Measurements from ENCODE around the gene TRAPPC2.
"Not testable (repeated sequence)": the region's sequence is repeated elsewhere in the genome, so short reads cannot be mapped to it uniquely, and the experiment has no call there.

TRAPPC2 gene

DNA sequence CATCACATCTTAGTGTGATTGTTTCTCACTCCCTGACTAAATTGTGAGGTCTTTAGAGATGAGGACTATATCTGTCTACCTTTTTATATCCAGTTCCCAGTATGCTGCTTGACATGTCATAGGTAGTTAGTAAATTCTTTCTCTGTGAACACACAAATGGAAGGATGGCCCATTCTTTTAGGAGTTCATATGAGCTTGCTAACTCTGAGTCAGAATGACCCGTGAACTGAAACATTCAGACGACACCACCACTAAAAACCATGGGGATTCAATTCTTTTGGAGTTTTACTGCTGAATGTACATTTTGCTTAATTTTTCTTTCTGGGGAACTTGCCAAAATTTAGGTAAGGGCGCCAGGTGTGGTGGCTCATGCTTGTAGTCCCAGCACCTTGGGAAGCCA is 14.1 kb upstream of the TRAPPC2 start:
- in situ Hi-C loops (cut with HindIII; ENCODE audit: low sequenced_read_pairs), result no loop called here

DNA sequence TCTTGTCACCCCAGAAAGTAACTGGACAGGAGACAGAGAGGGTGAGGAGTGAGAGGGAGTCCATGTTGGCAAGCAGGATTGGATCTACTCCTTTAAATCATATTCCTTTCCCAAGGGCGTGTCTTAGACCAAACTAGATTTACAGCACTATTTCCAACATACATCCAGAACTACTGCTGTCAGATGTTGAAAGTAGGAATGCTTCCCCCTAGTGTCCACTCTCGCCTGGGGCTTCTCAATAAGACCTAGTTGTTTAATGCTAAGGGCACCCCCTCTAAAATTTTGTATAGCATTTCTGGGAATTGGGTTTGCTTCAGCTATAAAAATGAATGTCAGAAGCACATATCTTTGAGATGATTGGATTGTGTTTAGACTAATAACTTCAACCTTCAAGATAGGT is 13.4 kb upstream of the TRAPPC2 start:
- in situ Hi-C loops (cut with HindIII; ENCODE audit: low sequenced_read_pairs), result no loop called here

DNA sequence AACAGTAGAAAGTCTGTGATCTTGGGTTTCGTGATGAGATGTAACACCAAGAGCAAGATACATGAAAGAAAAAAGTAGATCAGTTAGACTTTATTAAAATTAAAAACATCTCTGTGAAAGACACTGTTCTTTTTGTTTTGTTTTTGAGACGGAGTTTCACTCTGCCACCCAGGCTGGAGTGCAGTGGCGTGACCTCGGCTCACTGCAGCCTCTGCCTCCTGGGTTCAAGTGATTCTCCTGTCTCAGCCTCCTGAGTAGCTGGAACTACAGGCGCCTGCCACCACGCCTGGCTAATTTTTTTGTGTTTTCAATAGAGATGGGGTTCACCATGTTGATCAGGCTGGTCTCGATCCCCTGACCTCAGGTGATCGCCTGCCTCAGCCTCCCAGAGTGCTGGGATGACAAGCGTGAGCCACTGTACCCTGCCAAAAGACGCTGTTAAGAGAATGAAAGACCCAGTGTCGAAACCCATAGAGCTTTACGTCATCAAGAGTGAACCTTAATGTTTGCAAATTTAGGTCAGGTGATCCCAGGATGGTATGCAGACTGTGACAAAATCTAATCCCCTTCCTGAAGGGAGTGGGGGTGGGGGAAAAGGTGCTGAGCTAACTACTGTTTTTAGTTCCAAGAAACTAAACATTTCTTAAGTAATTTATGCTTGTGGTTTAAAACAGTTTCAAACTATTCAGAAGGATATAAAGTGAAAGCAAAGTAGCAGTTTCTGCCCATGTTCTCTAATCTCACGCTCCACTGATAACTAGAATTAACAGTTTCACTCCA is 8.2 kb upstream of the TRAPPC2 start:
- in situ Hi-C loops (cut with HindIII; ENCODE audit: low sequenced_read_pairs), result no loop called here

DNA sequence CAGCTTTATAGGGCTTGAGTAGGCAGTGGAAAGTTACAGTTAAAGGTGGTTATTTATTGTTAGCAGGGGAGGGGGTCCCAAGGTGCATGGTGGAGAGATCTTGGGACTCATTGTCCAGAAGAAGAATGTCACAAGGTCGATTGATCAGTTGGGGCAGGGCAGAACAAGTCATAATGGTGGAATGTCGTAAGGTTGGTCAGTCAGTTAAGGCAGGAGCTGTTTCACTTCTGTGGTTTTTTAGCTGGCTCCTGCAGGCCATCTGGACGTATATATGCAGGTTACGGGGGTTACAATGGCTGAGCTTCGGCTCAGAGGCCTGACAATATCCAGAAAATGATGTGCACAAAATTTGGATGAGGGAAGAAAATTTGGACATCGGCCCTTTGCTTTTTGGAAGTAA is 7.3 kb upstream of the TRAPPC2 start:
- in situ Hi-C loops (cut with HindIII; ENCODE audit: low sequenced_read_pairs), result no loop called here

DNA sequence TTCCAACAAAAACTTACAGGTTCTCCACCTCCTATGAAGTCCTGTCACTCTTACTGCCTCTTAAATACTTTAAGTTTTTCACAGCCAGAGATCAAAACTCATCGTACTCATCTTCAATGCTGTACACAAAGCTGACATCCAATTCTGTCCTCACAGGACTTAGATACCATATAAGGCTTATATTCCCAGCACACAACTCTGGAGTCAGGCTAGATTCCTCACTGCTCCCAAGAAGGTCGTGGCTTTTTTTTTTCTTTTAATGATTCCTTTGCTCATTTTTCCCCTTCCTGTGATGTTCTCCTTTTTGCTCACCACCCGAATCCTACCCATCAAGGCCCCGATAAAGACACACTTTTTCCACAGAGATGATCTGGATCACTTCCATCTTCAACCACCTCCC is 914 bp downstream of the TRAPPC2 start:
- in situ Hi-C loops (cut with HindIII; ENCODE audit: low sequenced_read_pairs), result no loop called here

DNA sequence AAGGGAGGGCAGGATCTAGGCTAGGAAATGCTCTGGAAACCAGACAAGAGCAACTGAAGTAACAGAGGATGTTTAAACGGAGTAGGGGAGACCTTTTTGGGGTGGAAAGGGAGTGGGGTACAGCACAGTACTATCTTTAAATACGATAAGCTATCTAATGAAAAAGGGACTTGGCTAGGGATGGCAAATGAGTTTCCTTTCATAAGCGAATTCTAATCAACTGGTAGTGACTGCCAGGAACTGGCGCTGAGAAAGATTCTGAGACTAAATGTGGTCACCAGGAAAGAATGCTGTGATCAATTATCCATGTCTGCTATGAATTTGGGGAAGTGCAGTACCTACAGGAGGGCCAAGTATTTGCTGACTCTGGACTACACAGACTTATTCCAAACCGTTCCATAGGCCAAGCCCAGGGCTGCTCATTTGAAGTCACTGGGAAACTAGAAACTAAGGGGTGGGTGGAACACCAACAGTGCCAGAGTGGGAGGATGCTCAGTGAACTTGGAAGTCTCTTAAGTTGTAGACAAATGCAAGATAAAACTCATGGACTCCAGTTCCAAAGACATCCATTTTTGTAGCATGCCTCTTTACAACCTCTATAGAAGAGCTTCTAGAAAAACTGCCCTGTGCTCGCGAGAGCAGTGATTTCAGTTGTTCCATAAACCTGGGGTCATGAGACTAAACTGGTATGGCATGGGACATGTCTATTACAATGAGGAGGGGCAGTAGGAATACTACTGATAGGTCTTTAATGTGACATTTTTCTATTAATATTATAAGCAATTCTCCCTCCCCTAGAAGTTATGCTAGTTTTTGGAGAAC is 2.0 kb downstream of the TRAPPC2 start:
- in situ Hi-C loops (cut with HindIII; ENCODE audit: low sequenced_read_pairs), result no loop called here

DNA sequence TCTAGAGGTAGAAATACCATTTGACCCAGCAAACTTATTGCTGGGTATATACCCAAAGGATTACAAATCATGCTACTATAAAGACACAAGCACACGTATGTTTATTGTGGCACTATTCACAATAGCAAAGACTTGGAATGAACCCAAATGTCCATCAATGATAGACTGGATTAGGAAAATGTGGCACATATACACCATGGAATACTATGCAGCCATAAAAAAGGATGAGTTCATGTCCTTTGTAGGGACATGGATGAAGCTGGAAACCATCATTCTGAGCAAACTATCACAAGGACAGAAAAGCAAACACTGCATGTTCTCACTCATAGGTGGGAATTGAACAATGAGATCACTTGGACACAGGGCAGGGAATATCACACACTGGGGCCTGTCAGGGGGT is 3.9 kb downstream of the TRAPPC2 start:
- in situ Hi-C loops (cut with HindIII; ENCODE audit: low sequenced_read_pairs), result not testable (repeated sequence)

DNA sequence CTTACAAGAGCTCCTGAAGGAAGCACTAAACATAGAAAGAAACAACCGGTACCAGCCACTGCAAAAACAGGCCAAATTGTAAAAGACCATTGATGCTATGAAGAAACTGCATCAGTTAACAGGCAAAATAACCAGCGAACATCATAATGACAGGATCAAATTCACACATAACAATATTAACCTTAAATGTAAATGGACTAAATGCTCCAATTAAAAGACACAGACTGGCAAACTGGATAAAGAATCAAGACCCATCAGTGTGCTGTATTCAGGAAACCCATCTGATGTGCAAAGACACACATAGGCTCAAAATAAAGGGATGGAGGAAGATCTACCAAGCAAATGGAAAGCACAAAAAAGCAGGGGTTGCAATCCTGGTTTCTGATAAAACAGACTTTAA is 7.8 kb downstream of the TRAPPC2 start:
- in situ Hi-C loops (cut with HindIII; ENCODE audit: low sequenced_read_pairs), result not testable (repeated sequence)

DNA sequence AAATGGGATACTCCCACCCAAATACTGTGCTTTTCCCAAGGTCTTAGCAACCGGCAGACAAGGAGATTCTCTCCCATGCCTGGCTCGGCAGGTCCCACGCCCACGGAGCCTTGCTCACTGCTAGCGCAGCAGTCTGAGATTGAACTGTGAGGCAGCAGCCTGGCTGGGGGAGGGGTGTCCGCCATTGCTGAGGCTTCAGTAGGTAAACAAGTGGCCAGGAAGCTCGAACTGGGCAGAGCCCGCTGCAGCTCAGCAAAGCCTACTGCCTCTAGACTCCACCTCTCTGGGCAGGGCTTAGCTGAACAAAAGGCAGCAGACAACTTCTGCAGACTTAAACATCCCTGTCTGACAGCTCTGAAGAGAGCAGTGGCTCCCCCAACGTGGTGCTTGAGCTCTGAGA is 9.5 kb downstream of the TRAPPC2 start:
- in situ Hi-C loops (cut with HindIII; ENCODE audit: low sequenced_read_pairs), result not testable (repeated sequence)

DNA sequence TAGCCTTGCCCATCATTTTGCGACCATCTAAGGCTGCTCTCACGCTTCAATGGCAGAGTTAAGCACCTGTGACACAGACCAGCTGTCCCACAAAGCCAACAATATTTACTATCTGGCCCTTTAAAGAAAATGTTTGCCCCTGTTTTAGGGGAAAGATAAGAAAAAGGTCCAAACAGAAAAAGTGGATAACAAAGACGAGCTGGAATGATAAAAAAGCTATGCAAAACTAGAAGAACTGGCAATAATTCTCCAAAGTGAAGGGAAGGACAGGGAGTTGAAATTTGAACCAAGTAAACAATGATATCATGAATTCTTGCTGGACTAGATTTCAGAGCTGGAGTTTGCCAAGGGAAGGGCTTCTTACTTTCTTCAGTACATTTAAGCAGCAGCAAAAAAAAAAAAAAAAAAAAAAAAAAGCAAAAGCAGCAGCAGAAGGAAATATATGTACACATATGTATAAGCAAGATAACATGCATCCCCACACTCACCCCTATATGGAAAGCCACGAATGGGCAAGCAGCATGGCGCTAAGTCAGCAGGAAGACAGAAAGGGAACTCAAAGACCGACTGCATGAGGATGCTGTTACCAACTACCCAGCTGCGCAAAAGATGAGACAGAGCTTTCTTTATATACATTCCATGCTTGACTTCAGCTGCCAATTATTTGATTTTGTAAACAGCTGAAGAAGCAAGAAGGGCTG is 12.5 kb downstream of the TRAPPC2 start:
- in situ Hi-C loops (cut with HindIII; ENCODE audit: low sequenced_read_pairs), result no loop called here

DNA sequence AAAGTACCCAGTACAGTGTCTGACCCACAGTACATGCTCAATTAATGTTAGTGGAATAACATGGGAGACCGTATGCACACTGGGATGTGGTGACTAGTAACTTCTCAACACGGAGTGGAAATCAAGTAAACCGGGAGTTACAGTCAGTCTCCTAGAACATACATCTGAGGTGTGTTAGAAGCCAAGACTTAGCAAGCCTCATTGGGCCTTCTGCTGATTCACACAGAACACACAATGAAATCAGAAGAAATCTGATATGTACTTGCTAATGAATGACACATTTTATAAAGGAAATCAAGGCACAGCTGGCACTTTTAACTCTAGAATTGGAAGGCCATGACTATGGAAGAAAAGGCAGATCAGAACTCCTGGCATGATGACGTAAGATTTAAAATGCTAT is 13.0 kb downstream of the TRAPPC2 start:
- in situ Hi-C loops (cut with HindIII; ENCODE audit: low sequenced_read_pairs), result no loop called here

DNA sequence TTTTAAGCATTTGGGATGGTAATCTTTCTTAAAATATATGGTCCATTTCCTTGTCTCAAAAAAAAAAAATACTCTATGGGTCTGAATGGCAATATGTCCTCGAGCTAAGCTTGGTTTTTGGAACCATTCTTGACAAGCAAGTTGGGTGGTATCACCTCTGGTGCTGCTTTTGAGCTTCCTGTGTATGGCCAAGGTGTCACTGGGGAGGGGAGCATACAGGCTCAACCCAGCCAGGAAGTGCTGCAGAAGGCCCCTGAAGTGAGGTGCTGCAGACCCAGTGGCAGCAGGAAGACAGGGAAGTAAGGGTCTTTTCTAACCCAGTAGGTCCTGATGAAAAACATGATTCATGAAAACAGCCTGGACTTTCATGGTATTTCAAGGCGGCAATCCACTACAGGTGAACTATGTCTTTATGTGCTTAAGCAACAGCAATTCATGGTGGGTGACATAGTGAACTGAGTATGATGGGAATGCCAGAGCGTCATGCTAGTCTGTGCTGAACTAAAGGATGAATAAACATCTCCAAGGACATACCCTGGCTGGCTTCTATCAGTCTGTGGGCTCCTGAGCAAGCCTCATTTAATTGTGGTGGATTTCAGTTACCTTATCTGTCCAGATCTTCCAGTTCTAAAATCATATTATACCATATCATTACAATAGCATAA is 15.1 kb downstream of the TRAPPC2 start:
- in situ Hi-C loops (cut with HindIII; ENCODE audit: low sequenced_read_pairs), result no loop called here

DNA sequence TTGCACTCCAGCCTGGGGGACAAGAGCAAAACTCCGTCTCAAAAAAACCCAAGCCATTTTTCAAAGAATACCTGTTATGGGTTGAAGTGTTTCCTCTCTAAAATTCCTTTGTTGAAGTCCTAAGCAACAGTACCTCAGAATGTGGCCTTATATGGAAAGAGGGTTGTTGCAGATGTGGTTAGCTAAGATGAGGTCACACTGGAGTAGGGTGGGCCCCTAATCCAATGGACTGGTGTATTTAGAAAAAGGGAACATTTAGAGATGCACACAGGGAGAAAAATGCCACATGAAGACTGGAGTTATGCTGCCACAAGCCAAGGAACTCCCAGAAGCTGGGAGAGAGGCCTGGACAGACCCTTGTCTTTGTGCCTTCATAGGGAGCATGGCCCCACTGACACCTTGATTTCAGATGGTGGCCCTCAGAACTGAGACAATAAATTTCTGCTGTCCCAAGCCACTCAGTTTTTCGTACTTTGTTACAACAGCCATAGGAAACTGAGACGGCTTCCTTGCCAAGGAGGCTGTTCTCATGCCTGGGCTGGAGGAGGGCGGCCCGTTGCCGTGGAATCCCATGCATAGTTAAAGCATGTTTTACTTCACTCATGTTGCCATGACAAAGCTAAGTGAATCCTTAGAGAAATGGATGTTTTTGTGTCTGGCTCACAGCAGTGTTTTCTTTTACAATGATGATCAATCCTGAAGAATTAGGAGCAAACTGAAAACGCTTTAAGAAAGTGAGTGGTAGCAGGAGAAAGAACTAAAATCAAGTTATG is 16.5 kb downstream of the TRAPPC2 start:
- in situ Hi-C loops (cut with HindIII; ENCODE audit: low sequenced_read_pairs), result no loop called here

DNA sequence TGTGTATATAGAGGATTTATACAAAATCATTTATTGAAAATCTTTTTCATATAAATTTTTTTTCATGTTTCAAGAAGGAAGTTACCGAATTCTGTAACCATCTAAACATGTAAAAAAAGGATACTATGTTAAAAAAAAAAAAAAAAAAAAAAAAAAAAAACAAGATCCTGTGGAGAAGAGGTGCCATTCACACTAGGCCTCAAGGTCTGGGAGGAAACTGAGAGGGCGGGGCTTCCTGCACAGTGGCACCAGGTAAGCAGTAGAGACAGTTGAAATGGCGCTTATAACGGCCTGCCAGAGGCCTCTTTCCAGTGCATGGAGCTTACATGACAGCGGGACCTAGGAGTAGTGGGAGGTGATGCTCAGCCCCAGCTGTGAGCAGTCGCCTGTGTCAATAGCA is 17.5 kb downstream of the TRAPPC2 start:
- in situ Hi-C loops (cut with HindIII; ENCODE audit: low sequenced_read_pairs), result no loop called here

DNA sequence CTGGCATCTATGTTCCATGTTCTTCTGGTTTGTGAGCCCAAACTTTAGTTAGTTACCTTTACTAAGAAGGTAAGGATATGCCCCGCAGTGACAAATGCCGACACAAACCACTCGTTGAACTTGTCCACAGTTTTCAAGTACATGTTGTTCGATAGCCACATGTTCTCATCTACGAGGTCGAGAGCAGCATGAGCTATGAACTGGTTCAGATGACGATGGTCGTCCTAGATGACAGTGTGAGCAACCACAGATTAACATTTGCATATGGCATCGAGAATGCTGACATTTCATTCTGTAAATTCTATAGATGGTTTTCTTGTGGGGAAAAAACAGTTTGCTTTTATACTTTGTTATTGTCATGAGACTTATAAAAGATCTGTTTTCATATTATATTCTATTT is 18.0 kb downstream of the TRAPPC2 start:
- in situ Hi-C loops (cut with HindIII; ENCODE audit: low sequenced_read_pairs), result no loop called here

DNA sequence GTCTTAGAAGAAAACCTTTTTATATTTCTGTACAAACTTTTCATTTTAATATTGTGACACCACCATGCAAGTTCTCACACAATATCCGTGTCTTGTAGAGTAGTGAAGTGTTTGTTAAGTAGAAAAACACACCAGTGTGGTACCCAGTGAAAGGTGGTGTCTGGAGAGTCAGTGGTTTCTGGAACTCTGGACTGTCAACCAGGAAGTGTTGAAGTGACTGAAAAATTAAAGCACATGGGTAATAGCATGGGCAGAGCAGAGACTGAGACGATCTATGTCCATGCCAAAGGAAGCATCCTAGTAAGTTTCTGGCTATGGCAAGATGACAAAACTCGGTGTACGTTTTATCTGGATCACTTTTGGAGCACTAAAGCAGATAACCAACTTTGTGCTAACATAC is 23.3 kb downstream of the TRAPPC2 start:
- in situ Hi-C loops (cut with HindIII; ENCODE audit: low sequenced_read_pairs), result no loop called here

DNA sequence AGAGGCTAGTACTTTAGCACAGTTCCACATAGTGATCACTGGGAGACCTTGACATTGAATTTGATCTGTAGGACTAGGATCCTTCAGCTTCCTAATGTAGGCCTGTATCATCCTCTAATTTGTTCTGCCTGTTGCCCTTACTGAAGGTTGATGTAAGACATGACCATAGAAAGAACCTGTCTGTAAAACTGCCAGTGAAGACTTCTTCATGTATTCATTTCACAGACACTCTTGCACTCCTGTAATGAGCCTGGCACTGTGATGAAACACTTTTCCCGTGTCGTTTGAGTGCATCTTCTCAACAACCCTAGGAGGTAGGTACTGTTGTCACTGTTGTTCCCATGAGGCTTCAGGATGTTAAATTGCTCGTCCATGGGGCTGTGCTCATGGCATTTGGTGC is 30.8 kb downstream of the TRAPPC2 start:
- in situ Hi-C loops (cut with HindIII; ENCODE audit: low sequenced_read_pairs), result no loop called here

DNA sequence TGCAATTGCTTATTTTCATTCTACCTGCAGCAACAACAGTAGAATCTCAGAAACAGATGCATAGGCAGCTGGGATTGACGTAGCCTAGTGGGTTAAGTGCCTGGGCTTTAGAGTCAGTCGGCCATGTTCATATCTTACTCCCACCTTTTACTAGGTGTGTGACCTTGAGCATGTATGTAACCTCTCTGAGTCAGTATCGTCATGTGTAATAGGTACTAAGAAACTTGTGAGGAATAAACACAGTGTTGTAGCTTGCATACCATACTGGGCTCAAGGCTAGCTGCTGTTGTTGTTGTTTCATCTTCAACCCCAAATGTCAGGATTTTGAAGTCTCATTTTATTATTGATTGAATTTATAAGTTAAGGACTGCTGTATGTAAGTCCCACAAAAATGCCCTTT is 31.3 kb downstream of the TRAPPC2 start:
- in situ Hi-C loops (cut with HindIII; ENCODE audit: low sequenced_read_pairs), result no loop called here

DNA sequence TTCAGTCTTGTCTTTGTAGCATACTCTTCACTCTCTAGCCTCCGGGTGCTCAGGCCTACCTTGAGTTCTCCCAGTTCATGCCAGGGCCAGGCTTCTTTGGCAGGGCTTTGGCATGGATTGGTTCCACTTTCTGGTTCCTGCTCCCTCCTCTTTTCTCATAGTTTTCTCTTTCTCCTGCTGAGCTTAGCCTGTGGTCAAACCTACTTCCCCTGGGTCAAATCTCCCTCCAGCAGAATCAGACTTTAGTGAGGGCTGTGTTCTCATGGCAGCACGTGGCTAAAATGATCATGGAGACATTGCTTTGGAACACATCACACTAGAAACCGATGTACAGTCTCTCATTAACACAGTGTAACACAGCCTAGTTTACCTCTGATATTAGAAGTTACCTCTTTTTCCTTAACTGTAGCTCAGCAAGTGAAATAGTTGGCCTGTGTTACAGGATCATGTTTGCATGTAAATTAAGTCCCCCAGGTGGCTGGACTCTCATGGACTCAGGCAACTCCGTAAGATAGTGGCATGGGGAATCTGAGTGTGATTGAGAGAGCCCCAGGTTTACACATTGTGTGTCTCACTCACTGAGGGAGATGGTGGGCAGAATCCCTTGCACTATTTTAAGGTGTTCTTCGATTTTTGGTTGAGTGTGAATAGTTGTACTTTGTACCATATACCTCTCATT is 32.2 kb downstream of the TRAPPC2 start:
- in situ Hi-C loops (cut with HindIII; ENCODE audit: low sequenced_read_pairs), result no loop called here

DNA sequence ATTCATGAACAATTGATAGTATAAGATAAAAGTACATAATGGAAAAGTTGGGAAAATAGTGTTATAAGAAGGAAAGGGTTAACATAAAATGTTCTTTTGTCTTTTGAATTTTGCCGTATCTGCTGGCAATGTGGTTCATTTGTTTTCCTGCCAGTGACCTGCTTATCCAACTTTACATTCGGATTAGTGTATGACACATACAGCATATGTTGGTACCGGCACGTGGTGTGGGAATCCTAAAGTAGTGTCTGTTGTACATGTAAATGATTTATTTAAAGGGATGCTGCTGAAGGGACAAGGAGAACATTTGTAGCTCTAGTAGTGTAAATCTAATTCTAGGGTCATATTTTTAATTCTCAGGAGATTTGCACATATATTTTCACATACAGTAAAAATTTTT is 34.0 kb downstream of the TRAPPC2 start:
- in situ Hi-C loops (cut with HindIII; ENCODE audit: low sequenced_read_pairs), result no loop called here
